ENCODE measurements around the gene C19orf25.
A peak's percentile ranks its signal among the peaks of the same experiment; 100 is the strongest.

C19orf25 gene

GRCh38 chr19:1514295-1514661 is 35.3 kb upstream of the C19orf25 start:
- H3K27me3 ChIP-seq (ENCODE audit: insufficient read depth, poor library complexity, severe bottlenecking): peaks cover 24% of the 10 kb centered on the region
- TF ChIP-seq GABPA (IDR thresholded peaks at IDR 0.05; ENCODE audit: low read depth) (no peak), SPI1 (IDR thresholded peaks at IDR 0.05; ENCODE audit: borderline replicate concordance, low read depth) (no peak), REST (IDR thresholded peaks at IDR 0.05; ENCODE audit: insufficient replicate concordance, low read depth) (no peak), POLR2AphosphoS5 (IDR thresholded peaks at IDR 0.05; ENCODE audit: low read depth) (no peak), CTCF (IDR thresholded peaks at IDR 0.05; ENCODE audit: insufficient read depth, low read length) (no peak)
- H3K27ac ChIP-seq (replicated peaks): no peak overlapping the region
- H3K4me3 ChIP-seq (replicated peaks; ENCODE audit: insufficient read depth, low read length): no peak overlapping the region
- no peak for DNase-seq (ENCODE audit: low read depth in 1 of 2, low spot score in 1 of 2)

DNA sequence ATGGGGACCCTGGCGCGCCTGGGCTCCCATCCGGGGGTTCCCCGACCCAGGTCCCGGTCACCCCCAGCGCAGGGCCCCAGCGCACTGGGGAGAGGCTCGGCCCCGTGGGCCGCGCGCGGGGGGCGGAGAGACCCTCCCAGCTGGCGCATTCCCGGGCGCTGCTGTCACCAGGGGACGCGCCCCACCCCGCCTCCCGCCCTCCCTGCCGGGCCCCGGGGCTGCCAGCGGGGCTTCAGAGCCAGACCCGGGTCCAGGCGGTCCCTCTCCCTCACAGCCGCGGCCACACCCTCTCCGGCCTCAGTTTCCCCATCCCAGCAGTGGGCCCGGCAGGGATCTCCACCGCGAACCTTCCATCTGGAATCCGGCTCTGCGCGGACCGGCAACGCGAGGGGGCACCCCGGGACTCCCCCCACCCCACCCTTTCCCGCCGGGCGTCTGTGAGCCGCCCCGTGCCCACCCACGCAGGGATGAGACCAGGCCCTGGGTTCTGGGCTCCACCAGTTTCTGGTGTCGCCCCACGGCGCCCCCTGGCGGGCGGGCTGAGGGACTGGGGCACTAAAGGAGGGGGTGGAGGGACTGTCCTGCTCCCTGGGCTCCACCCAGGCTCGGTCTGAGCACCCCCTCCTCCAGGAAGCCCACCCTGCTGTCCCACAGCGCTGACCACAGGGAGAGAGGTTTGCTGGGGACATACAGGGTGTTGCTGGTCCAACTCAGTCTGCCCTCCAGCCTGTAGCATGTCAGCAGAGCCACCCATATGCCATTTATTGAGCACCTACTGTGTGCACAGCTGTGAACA is 34.7 kb upstream of the C19orf25 start:
- peak; percentile 34 to 52 for DNase-seq (ENCODE audit: low read depth in 1 of 2, low spot score in 1 of 2)
- H3K27ac ChIP-seq (replicated peaks): no peak overlapping the region

DNA sequence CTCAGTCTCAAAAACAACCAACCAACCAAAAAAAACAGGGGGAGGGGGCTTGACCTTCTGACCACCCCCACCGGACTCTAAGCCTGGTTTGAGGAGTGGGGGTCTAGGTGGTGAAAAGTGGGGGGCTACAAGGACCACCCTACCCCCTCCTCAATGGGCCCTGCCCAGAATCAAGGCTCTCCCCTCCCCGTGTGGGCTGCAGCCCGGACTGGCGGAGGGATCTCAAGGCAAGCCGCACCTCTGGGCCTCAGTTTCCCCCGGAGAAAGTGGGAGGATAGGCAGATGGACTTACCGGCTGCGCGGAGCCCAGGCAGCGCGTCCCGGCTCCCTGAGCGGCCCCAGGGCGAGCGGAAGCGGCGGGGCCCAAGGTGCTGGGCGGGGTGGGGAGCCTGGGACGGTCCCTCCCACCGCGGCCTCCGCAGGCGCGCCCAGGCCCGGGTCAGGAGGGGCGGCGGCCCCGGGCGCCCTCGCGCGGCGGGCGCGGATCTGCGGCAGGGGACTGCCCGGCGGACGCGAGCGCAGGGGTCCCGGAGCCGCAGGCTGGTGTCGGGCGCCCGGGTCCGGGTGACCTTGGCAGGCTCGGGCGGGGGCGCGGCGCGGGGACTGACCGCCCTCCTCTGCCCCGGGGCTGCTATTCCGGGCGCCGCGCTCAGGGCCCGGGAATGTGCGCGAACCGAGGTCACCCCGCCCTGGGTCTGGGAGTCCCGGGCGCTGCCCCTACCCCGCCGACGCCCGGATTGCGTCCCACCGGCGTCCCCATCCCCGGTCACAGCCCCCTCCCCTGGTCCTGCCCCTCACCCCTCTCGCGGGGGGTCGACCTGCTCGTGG is 33.9 kb upstream of the C19orf25 start, which contains the start of gene ADAMTSL5:
Gene ADAMTSL5 (minus strand): TSS at position 349 of the 828 bp plus-strand sequence. CDS start 2,076 bp downstream, outside the sequence.
- peak in 1 of 2 experiments; percentile 20 for DNase-seq (ENCODE audit: low read depth in 1 of 2, low spot score in 1 of 2)

More for the DNA sequence above, 34.7 kb upstream of the C19orf25 start:
- Histone ChIP-seq H3K4me3 (replicated peaks; ENCODE audit: insufficient read depth, low read length) (no peak overlapping the region; the same call in 1 of the 2 replicates), H3K27me3 (ENCODE audit: insufficient read depth, poor library complexity, severe bottlenecking) (peaks cover 24% of the 10 kb centered on the region)
- TF ChIP-seq CTCF (IDR thresholded peaks at IDR 0.05; ENCODE audit: insufficient read depth, low read length) (peak; percentile 54), POLR2AphosphoS5 (IDR thresholded peaks at IDR 0.05; ENCODE audit: low read depth) (no peak)

More for the DNA sequence above, 33.9 kb upstream of the C19orf25 start, which contains the start of gene ADAMTSL5:
- no peak within 1 kb of the TSS for H3K27ac ChIP-seq (replicated peaks)
- TF ChIP-seq SPI1 (IDR thresholded peaks at IDR 0.05; ENCODE audit: borderline replicate concordance, low read depth) (no peak), CTCF (IDR thresholded peaks at IDR 0.05; ENCODE audit: insufficient read depth, low read length) (no peak), POLR2AphosphoS5 (IDR thresholded peaks at IDR 0.05; ENCODE audit: low read depth) (no peak), GABPA (IDR thresholded peaks at IDR 0.05; ENCODE audit: low read depth) (no peak), REST (IDR thresholded peaks at IDR 0.05; ENCODE audit: insufficient replicate concordance, low read depth) (no peak)
- H3K4me3 ChIP-seq (replicated peaks; ENCODE audit: insufficient read depth, low read length): no peak within 1 kb of the TSS; the same call in 1 of the 2 replicates
- peaks cover 24% of the 10 kb centered on the region for H3K27me3 ChIP-seq (ENCODE audit: insufficient read depth, poor library complexity, severe bottlenecking)
